GM12892 (cell line): ENCODE data around the gene AMZ2.
"Not testable (repeated sequence)": the region's sequence is repeated elsewhere in the genome, so short reads cannot be mapped to it uniquely, and the experiment has no call there.

Experiments used
- POLR2A ChIP-seq: IDR thresholded peaks from 2 replicates; pipeline ENCODE4 v1.6.1; 2011; ENCODE audit warnings: low read depth, low read length, control low read depth
- POLR2AphosphoS5 ChIP-seq: IDR thresholded peaks from 2 replicates; pipeline ENCODE4 v1.6.1; 2011; ENCODE audit warnings: low read depth, low read length, control low read depth
- TAF1 ChIP-seq: IDR thresholded peaks from 2 replicates; pipeline ENCODE4 v1.6.1; 2011; ENCODE audit warnings: low read depth, mild to moderate bottlenecking, control low read depth, low read length, borderline replicate concordance

- not testable (repeated sequence) for TF ChIP-seq POLR2A, TAF1, POLR2AphosphoS5
Observed at GRCh38 chr17:68209191-68209900, 38.5 kb upstream of the AMZ2 start.
